Neural progenitor cell (in vitro differentiated cells): Measurements from ENCODE around the gene ASTN2. TPM values are rescaled to one million over a fixed set of nuclear protein-coding genes. Genes with fewer than 3 reads are reported as not detected.

ENCODE experiments used
- DNase-seq: peaks from one replicate; pipeline ENCODE4 v3.0.0-alpha.2; 2016; ENCODE audit warnings: low spot score
- H2AFZ ChIP-seq: fragments of 200-600 bp; sonication (generic); replicated peaks from 2 replicates; pipeline ENCODE4 v1.6.1; 2016; ENCODE audit warnings: antibody characterized with exemption
- H3F3A ChIP-seq: fragments of 200-600 bp; sonication (generic); 2 replicates; pipeline ENCODE4 v1.6.1; 2016; ENCODE audit warnings: antibody characterized with exemption, low read depth
- H3K27ac ChIP-seq: fragments of 200-600 bp; sonication (generic); 2 replicates; pipeline ENCODE4 v1.5.1; 2016; ENCODE audit warnings: mild to moderate bottlenecking
- H3K27me3 ChIP-seq: fragments of 200-600 bp; sonication (generic); 2 replicates; pipeline ENCODE4 v1.6.1; 2016; ENCODE audit warnings: mild to moderate bottlenecking, moderate library complexity
- H3K36me3 ChIP-seq: fragments of 200-600 bp; sonication (generic); 2 replicates; pipeline ENCODE4 v1.5.1; 2016
- H3K4me1 ChIP-seq: fragments of 200-600 bp; sonication (generic); 2 replicates; pipeline ENCODE4 v1.6.1; 2016; ENCODE audit warnings: mixed run types
- H3K4me2 ChIP-seq: fragments of 200-600 bp; sonication (generic); 2 replicates; pipeline ENCODE4 v1.6.1; 2016
- H3K4me3 ChIP-seq: fragments of 200-600 bp; sonication (generic); 2 replicates; pipeline ENCODE4 v1.5.1; 2016
- H3K79me2 ChIP-seq: fragments of 200-600 bp; sonication (generic); 2 replicates; pipeline ENCODE4 v1.6.1; 2016; ENCODE audit warnings: low read depth
- H3K9ac ChIP-seq: fragments of 200-600 bp; sonication (generic); 2 replicates; pipeline ENCODE4 v1.6.1; 2016
- H3K9me3 ChIP-seq: fragments of 200-600 bp; sonication (generic); 2 replicates; pipeline ENCODE4 v1.5.1; 2016; ENCODE audit warnings: low read depth
- H4K20me1 ChIP-seq: fragments of 200-600 bp; sonication (generic); 2 replicates; pipeline ENCODE4 v1.6.1; 2016; ENCODE audit warnings: low read depth
- H3K27ac Mint-ChIP-seq: 3 replicates; pipeline ENCODE4 v1.8.0; 2021; ENCODE audit warnings: mixed read lengths
- H3K27me3 Mint-ChIP-seq: 2 replicates; pipeline ENCODE4 v1.8.0; 2022; ENCODE audit warnings: low read depth, mild to moderate bottlenecking, inconsistent platforms, moderate library complexity, mixed read lengths; ENCODE audit not compliant: insufficient read depth
- H3K36me3 Mint-ChIP-seq: 3 replicates; pipeline ENCODE4 v1.8.0; 2021; ENCODE audit warnings: mixed read lengths
- H3K4me1 Mint-ChIP-seq: 3 replicates; pipeline ENCODE4 v1.8.0; 2021; ENCODE audit warnings: mixed read lengths
- H3K4me3 Mint-ChIP-seq: 3 replicates; pipeline ENCODE4 v1.8.0; 2021; ENCODE audit warnings: mild to moderate bottlenecking, moderate library complexity, mixed read lengths
- H3K9me3 Mint-ChIP-seq: 3 replicates; pipeline ENCODE4 v1.8.0; 2020; ENCODE audit warnings: mixed read lengths
- EZH2 ChIP-seq: fragments of 200-600 bp; sonication (generic); IDR thresholded peaks from 2 replicates; pipeline ENCODE4 v1.6.1; 2017; ENCODE audit warnings: antibody characterized with exemption, mild to moderate bottlenecking, moderate library complexity
- EZH2phosphoT487 ChIP-seq: fragments of 200-600 bp; sonication (generic); IDR thresholded peaks from 2 replicates; pipeline ENCODE4 v1.6.1; 2017; ENCODE audit warnings: antibody characterized with exemption
- total RNA-seq: library from RNA; depleted of rRNA; stranded (reverse); fragments of >200 nt; gene quantifications from 2 replicates; pipeline ENCODE4 v1.2.3, GENCODE V29; 2015; ENCODE audit warnings: low replicate concordance
- TF ChIP-seq, protein P1 (sequence below): fragments of 200-600 bp; sonication (generic); IDR thresholded peaks from 2 replicates; pipeline ENCODE4 v1.5.1; 2017; ENCODE audit warnings: antibody characterized with exemption, mild to moderate bottlenecking

Gene ASTN2
- total RNA-seq, 1 donor from 2014 or later: 8.0 TPM

DNA sequence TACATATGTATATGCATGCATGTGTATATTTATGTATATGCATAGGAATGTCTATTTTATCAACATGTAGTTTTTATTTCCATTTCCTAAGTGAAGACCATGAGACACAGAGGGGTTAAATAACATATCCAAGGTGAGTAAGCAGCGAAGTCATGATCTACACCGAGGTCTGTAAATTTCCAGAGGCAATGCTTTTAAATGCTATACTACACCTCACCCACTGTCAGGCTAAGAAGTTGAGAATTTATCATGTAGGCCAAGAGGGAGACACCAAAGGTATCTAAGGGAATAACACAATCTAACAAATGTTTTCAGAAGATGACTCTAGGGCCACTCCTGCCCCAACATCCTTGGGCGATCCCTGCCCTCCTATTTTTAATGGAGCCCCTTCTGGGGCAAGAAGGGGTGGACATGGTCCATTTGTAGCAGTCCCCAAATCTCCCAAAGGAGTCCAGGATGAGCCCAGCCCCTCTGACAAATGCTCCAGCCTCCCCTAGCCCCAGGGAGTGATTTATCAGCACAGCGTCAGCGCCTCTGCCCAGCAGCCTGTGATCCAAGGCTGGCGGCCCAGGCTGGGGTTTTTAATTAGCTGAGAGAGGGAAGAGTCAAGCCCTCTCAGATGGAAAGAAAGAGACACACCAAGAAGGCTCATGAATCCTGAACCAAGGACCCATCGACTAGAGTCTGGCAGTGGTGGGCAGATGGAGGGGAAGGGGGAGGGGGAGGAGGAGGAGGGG is 339.9 kb downstream of the ASTN2 start:
- Histone ChIP-seq H3F3A (peaks cover 2% of the 10 kb centered on the region), H4K20me1 (no peaks in the 10 kb centered on the region), H3K27me3 (no peaks in the 10 kb centered on the region), H3K27ac (no peak overlapping the region), H3K9ac (no peak overlapping the region), H3K36me3 (no peaks in the 10 kb centered on the region), H3K9me3 (no peaks in the 10 kb centered on the region), H3K4me1 (peaks cover 9% of the 10 kb centered on the region), H3K4me3 (no peak overlapping the region), H2AFZ (no peak overlapping the region), H3K79me2 (no peaks in the 10 kb centered on the region), H3K4me2 (peak overlapping the region; percentile 12)
- no peaks in the 10 kb centered on the region for H3K9me3 Mint-ChIP-seq
- H3K36me3 Mint-ChIP-seq: no peaks in the 10 kb centered on the region
- peak; percentile 50 for DNase-seq
- H3K27ac Mint-ChIP-seq: no peak overlapping the region
- H3K4me3 Mint-ChIP-seq: no peak overlapping the region
- H3K27me3 Mint-ChIP-seq: no peaks in the 10 kb centered on the region
- TF ChIP-seq, protein P1, sequence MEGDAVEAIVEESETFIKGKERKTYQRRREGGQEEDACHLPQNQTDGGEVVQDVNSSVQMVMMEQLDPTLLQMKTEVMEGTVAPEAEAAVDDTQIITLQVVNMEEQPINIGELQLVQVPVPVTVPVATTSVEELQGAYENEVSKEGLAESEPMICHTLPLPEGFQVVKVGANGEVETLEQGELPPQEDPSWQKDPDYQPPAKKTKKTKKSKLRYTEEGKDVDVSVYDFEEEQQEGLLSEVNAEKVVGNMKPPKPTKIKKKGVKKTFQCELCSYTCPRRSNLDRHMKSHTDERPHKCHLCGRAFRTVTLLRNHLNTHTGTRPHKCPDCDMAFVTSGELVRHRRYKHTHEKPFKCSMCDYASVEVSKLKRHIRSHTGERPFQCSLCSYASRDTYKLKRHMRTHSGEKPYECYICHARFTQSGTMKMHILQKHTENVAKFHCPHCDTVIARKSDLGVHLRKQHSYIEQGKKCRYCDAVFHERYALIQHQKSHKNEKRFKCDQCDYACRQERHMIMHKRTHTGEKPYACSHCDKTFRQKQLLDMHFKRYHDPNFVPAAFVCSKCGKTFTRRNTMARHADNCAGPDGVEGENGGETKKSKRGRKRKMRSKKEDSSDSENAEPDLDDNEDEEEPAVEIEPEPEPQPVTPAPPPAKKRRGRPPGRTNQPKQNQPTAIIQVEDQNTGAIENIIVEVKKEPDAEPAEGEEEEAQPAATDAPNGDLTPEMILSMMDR: no peak
- TF ChIP-seq EZH2 (no peak), EZH2phosphoT487 (no peak)
- H3K4me1 Mint-ChIP-seq: peaks cover 3% of the 10 kb centered on the region

DNA sequence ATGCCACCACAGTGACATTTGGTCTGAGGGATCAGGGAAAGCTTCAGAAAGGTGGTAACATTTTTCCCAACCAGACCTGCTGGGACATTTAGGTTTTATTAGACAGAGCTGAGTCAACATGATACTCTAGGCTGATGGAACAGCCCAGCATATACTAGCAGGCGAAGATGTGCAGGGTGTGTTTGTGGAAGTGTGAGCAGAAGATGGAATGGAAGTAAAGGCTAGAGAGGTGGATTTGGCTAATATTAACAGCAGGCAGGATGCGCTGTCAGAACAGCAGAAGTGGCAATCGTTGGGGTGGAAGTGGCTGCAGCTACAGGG is 340.6 kb downstream of the ASTN2 start:
- no peak overlapping the region for H3K4me2 ChIP-seq
- Mint-ChIP-seq H3K9me3 (no peaks in the 10 kb centered on the region), H3K4me3 (no peak overlapping the region), H3K4me1 (peaks cover 3% of the 10 kb centered on the region), H3K36me3 (no peaks in the 10 kb centered on the region), H3K27me3 (no peaks in the 10 kb centered on the region), H3K27ac (no peak overlapping the region)
- DNase-seq: no peak
- no peak overlapping the region for H2AFZ ChIP-seq
- H3K36me3 ChIP-seq: no peaks in the 10 kb centered on the region
- H3K27me3 ChIP-seq: no peaks in the 10 kb centered on the region
- H3K9me3 ChIP-seq: no peaks in the 10 kb centered on the region
- no peak overlapping the region for H3K4me3 ChIP-seq
- H3F3A ChIP-seq: peaks cover 2% of the 10 kb centered on the region
- peaks cover 9% of the 10 kb centered on the region for H3K4me1 ChIP-seq
- H3K79me2 ChIP-seq: no peaks in the 10 kb centered on the region
- H3K9ac ChIP-seq: no peak overlapping the region
- TF ChIP-seq EZH2phosphoT487 (no peak), EZH2 (no peak)
- TF ChIP-seq, protein P1: no peak
- no peak overlapping the region for H3K27ac ChIP-seq
- no peaks in the 10 kb centered on the region for H4K20me1 ChIP-seq

DNA sequence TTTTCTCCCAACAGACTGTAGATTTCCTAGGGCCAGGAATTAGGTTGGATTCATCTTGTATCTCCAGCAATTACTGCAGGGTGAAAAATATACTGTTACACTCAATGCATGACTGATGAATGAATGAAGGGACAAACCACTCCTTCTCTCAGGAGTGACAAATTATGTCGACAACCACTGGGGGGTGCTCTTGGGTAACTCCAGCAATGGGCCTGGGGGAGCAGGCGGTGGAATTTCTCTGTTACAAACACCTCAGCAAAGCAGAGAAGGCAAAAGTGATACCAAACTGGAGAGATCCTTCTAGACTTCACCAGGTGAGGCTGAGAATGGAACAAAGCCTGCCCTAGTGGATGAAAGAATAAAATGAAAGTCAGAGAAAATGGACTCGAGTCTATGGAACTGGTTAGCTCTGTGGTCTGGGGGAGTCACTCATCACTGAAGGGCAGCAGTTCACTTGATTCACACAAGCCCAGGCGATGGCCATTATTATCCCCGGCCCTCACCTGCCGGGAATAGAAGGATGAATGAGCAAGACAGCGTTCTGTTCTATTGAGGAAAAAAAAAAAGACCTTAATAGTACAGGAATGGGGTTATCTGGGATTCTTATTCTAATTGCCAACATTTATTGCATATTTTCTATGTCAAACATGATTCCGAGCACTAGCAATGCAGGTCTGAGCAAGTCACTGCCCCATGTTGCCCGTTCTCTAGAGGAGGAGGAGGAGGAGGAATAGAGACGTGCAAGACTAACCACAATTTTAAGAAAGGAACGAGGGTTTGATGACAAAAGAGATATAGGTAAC is 341.1 kb downstream of the ASTN2 start:
- no peak overlapping the region for H2AFZ ChIP-seq
- DNase-seq: peak; percentile 75
- H3K27ac Mint-ChIP-seq: no peak overlapping the region
- no peaks in the 10 kb centered on the region for H3K27me3 ChIP-seq
- H3K36me3 Mint-ChIP-seq: no peaks in the 10 kb centered on the region
- H4K20me1 ChIP-seq: no peaks in the 10 kb centered on the region
- no peak overlapping the region for H3K4me3 Mint-ChIP-seq
- no peak overlapping the region for H3K9ac ChIP-seq
- no peaks in the 10 kb centered on the region for H3K36me3 ChIP-seq
- H3K4me1 Mint-ChIP-seq: peaks cover 3% of the 10 kb centered on the region
- peaks cover 9% of the 10 kb centered on the region for H3K4me1 ChIP-seq
- TF ChIP-seq, protein P1: peak; percentile 88
- TF ChIP-seq EZH2phosphoT487: no peak
- no peak overlapping the region for H3K4me2 ChIP-seq
- H3F3A ChIP-seq: peaks cover 2% of the 10 kb centered on the region
- H3K9me3 ChIP-seq: no peaks in the 10 kb centered on the region
- no peaks in the 10 kb centered on the region for H3K27me3 Mint-ChIP-seq
- H3K79me2 ChIP-seq: no peaks in the 10 kb centered on the region
- H3K9me3 Mint-ChIP-seq: no peaks in the 10 kb centered on the region
- H3K27ac ChIP-seq: no peak overlapping the region
- H3K4me3 ChIP-seq: no peak overlapping the region
